Kidney tubule cell (primary cell): Measurements from ENCODE around the gene BEND3.
"Not testable (repeated sequence)": the region's sequence is repeated elsewhere in the genome, so short reads cannot be mapped to it uniquely, and the experiment has no call there.

ENCODE experiments used
- DNase-seq: peaks from one replicate; pipeline ENCODE4 v3.0.0-alpha.2; 2018; ENCODE audit warnings: low spot score

BEND3 gene

GRCh38 chr6:107114926-107115694, at the start of gene BEND3:
Gene BEND3, minus strand, starts transcription at chr6:107115515. Its CDS starts 16,230 bp downstream, at chr6:107099285.
- peak; percentile 36 for DNase-seq

DNA sequence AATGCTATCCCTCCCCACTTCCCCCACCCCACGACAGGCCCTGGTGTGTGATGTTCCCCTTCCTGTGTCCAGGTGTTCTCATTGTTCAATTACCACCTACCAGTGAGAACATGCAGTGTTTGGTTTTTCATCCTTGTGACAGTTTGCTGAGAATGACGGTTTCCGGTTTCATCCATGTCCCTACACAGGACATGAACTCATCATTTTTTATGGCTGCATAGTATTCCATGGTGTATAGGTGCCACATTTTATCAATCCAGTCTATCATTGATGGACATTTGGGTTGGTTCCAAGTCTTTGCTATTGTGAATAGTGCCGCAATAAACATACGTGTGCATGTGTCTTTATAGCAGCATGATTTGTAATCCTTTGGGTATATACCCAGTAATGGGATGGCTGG, 49.0 kb upstream of the BEND3 start:
- DNase-seq, result not testable (repeated sequence)

- no peak for DNase-seq
Observed at GRCh38 chr6:107161521-107161920, 46.2 kb upstream of the BEND3 start.

DNA sequence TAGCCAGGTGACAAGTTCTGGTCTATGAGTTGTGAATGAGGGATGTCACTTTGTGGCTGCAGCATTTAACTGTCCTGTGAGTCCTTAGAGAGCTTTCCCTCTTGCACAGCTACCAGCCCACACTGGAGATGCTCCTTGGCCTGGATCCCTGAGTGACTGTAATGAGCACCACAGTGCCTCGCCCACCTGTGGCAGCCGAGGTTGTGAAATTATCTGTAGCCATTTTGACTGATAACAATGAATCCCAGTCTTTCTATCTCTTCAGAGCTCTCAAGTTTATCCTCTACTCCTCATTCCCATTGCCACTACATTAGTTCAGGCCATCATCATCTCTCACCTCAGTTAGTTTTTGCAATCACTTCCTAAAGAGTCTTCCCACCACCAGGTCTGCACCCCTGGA, 41.3 kb upstream of the BEND3 start:
- DNase-seq, result no peak

GRCh38 chr6:107154801-107155160, 39.5 kb upstream of the BEND3 start:
- DNase-seq, result no peak

- DNase-seq, result peak; percentile 58
Observed at GRCh38 chr6:107154131-107154800, 39.0 kb upstream of the BEND3 start.

- peak; percentile 85 for DNase-seq
Observed at GRCh38 chr6:107152638-107153430, 37.5 kb upstream of the BEND3 start.

GRCh38 chr6:107144666-107145065, 29.4 kb upstream of the BEND3 start:
- DNase-seq, result no peak

- no peak for DNase-seq
Observed at GRCh38 chr6:107144014-107144413, 28.7 kb upstream of the BEND3 start.

DNA sequence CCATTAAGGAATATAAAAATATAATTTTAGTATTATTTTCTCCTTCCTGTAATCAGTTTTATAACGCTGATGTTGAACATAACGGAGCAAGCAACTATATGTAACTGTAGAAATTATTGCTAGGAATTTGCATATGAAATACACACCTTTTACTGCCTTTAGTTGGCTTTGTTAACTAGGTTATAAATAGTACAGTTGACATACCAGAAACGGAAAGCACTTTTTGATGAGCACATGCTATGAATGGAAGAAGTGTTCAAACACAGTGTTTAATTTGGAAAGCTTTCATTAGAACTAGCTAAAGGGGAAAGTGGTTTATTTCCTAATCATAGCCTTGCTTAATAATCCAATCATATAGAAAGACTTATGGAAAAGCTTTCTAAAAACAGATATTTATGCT, 25.3 kb upstream of the BEND3 start:
- no peak for DNase-seq

DNA sequence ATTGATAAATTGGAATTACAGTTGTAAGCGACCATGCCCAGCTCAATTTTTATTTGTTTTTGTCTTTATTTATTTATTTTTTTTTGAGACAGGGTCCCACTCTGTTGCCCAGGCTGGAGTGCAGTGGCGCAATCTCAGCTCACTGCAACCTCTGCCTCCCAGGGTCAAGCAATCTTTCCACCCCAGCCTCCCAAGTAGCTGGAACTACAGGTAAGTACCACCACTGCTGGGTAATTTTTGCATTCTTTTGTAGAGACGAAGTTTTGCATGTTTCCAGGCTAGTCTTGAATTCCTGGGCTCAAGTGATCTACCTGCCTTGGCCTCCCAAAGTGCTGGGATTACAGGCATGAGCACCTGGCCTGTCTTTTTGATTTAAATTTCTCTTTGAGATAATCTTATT, 21.0 kb upstream of the BEND3 start:
- DNase-seq, result not testable (repeated sequence)

- DNase-seq, result not testable (repeated sequence)
Observed at GRCh38 chr6:107135048-107135680, 19.8 kb upstream of the BEND3 start.

DNA sequence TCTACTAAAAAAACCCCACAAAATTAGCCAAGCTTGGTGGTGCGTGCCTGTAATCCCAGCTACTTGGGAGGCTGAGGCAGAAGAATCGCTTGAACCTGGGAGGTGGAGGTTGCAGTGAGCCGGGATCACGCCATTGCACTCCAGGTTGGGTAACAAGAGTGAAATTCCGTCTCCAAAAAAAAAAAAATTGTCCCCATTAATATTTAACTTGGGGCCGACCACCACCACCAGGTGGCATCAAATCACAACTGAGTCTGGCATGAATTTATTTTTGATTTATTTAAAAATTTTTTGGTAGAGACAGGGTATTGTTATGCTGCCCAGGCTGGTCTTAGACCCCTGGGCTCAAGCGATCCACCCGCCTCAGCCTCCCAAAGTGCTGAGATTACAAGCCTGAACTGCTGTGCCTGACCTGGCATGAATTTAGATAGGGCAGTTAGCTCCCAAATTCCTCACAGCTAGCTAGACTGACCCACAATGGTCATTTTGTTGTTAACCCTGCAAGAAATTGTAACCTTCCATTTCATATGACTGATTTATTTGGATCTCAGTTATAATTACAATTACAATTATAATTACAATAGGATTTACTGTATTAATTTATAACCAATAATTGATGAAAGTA, 17.1 kb upstream of the BEND3 start:
- peak; percentile 18 for DNase-seq

DNA sequence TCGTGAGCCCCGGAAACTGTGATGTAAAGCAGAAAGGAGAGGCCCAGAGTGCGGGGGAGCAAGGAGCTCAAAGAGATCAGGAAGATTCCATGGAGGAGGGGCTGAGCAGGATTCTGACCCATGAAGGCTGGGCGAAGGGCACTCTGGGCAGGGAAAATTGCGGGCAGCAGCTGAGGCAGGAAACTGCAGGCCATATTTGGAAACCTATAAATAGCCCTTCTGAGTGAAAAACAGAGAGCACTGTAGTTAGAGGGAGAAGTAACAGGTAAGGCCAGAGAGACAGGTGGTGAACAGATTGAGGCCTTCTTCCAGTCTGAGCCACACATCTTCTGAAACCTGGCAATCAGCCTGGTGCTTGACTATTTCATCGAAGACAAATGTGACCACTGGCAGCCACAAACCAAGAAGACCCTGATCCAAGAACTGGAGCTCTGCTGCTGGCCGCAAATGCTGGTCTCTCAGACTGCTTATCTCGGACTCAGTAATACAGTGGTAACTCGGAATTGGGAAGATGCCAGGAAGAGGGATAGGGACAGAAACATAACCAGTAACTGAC, 14.1 kb upstream of the BEND3 start:
- DNase-seq, result no peak

GRCh38 chr6:107128577-107128976, 13.3 kb upstream of the BEND3 start:
- DNase-seq, result no peak

DNA sequence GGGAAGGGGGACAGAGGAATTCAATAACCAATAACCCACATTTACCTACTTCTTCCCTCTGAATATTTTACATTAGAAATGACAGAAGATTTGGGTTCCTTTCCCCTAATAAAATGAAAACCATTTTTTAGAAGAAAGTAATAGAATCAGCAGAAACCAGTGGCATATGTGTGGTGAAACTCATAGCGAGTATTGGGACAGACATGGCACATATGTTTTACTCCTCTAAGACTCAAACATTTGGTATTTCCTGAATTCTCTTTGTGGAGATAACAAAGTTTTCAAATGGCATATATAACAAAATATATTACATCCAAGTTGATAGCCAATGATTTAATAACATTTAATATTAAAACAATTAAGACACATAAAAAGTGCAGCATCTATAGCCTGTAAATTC, 12.9 kb upstream of the BEND3 start:
- DNase-seq, result no peak

- DNase-seq, result no peak
Observed at GRCh38 chr6:107125771-107126170, 10.5 kb upstream of the BEND3 start.

DNA sequence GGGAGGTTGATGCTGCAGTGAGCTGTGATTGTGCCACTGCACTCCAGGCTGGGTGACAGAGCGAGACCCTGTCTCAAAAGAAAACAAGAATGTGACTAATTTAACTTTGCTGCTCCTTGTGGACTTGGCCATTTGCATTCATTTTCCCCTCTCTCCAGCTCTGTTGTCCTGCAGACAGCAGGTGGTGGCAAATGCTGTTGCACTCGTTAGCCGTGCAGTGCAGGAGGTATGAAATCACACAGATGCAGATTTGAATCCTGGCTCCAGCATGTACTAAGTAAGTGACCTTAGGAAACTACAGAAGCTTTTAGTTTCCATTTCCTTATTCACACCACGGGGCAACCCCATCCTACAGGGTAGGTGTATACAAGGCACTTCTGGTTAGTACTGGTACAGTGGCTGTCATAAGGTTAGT, 9.6 kb upstream of the BEND3 start:
- no peak for DNase-seq

DNA sequence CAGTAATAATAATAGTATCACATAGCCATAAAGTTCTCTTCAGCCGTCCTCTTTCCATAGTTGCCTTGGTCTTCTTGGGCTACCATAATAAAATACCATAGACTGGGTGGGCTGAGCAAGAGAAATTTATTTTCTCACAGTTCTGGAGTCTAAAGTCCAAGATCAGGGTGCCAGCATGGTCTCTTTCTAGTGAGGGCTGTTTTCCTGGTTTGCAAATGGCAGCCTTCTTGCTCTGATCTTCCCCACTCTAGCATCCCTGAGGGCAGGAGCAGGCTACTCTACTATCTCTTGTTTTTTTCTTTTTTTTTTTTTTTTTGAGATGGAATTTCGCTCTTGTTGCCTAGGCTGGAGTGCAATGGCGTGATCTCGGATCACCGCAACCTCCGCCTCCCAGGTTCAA, 8.2 kb upstream of the BEND3 start:
- DNase-seq, result no peak

GRCh38 chr6:107122748-107123147, 7.4 kb upstream of the BEND3 start:
- DNase-seq, result no peak

DNA sequence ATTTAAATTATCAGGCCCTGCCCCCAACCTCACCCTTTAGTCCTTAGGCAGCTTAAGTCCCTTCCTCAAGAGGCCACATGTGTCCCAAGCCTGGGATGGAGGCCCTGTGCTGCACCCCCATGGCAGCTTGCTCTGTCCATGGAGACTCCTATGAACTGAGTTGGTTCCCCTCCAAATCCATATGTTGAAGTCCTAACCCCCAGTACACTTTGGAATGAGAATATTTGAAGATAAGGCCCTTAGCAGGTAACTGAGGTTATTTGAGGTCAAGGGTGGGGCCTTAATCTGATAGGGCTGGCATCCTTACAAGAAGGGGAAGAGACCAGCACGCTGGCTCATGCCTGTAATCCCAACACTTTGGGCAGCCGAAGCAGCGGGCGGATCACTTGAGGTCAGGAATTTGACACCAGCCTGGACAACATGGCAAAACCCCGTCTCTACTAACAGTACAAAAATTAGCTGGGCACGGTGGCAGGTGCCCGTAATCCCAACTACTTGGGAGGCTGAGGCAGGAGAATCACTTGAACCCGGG, 6.7 kb upstream of the BEND3 start:
- no peak for DNase-seq
